OCI-LY1 (cell line): ENCODE measurements around the gene CATSPERB.
"Not testable (repeated sequence)": the region's sequence is repeated elsewhere in the genome, so short reads cannot be mapped to it uniquely, and the experiment has no call there.

ENCODE experiments used
- H2AFZ ChIP-seq: fragments of 200-600 bp; sonication (generic), shearing (Covaris generic); 2 replicates; pipeline ENCODE4 v1.6.0; 2014; ENCODE audit warnings: antibody characterized with exemption, mild to moderate bottlenecking, low read length
- H3F3A ChIP-seq: fragments of 200-600 bp; sonication (generic), shearing (Covaris generic); 2 replicates; pipeline ENCODE4 v1.6.0; 2014; ENCODE audit warnings: mild to moderate bottlenecking, antibody characterized with exemption, low read length, moderate library complexity; ENCODE audit not compliant: insufficient read depth
- H3K27ac ChIP-seq: fragments of 200-600 bp; sonication (generic); 2 replicates; pipeline ENCODE4 v1.5.1; 2014; ENCODE audit warnings: low read length, mixed run types, mild to moderate bottlenecking, low read depth; ENCODE audit not compliant: poor library complexity, severe bottlenecking
- H3K27me3 ChIP-seq: fragments of 200-600 bp; sonication (generic); 2 replicates; pipeline ENCODE4 v1.6.0; 2014; ENCODE audit warnings: antibody characterized with exemption, mild to moderate bottlenecking, low read length, moderate library complexity; ENCODE audit not compliant: insufficient read depth
- H3K36me3 ChIP-seq: fragments of 200-600 bp; sonication (generic); 2 replicates; pipeline ENCODE4 v1.6.1; 2014; ENCODE audit warnings: mild to moderate bottlenecking, antibody characterized with exemption, low read length, moderate library complexity, mixed read lengths; ENCODE audit not compliant: insufficient read depth
- H3K4me1 ChIP-seq: fragments of 200-600 bp; sonication (generic); 2 replicates; pipeline ENCODE4 v1.5.1; 2014; ENCODE audit warnings: mild to moderate bottlenecking, low read length, moderate library complexity; ENCODE audit not compliant: insufficient read depth, severe bottlenecking
- H3K4me2 ChIP-seq: fragments of 200-600 bp; sonication (generic), shearing (Covaris generic); 2 replicates; pipeline ENCODE4 v1.6.1; 2014; ENCODE audit warnings: low read length
- H3K4me3 ChIP-seq: fragments of 200-600 bp; sonication (generic); 2 replicates; pipeline ENCODE4 v1.5.1; 2014; ENCODE audit warnings: low read length, low read depth, mild to moderate bottlenecking, mixed read lengths; ENCODE audit not compliant: poor library complexity, severe bottlenecking
- H3K79me2 ChIP-seq: fragments of 200-600 bp; shearing (Covaris generic); 2 replicates; pipeline ENCODE4 v1.6.1; 2016; ENCODE audit warnings: mixed run types, low read length, mixed read lengths; ENCODE audit not compliant: insufficient read depth
- H3K9ac ChIP-seq: fragments of 200-600 bp; sonication (generic), shearing (Covaris generic); 2 replicates; pipeline ENCODE4 v1.6.1; 2014; ENCODE audit warnings: mild to moderate bottlenecking, low read length, mixed read lengths
- H3K9me2 ChIP-seq: fragments of 200-600 bp; sonication (generic), shearing (Covaris generic); 2 replicates; pipeline ENCODE4 v1.6.1; 2014; ENCODE audit warnings: low read depth, mild to moderate bottlenecking, low read length, mixed read lengths
- H3K9me3 ChIP-seq: fragments of 200-600 bp; shearing (Covaris generic); 2 replicates; pipeline ENCODE4 v1.6.1; 2014; ENCODE audit warnings: low read length, mixed read lengths
- H4K20me1 ChIP-seq: fragments of 200-600 bp; sonication (generic), shearing (Covaris generic); 2 replicates; pipeline ENCODE4 v1.6.0; 2016; ENCODE audit warnings: mild to moderate bottlenecking, low read length; ENCODE audit not compliant: insufficient read depth
- CTCF ChIP-seq: fragments of 200-600 bp; sonication (generic), shearing (Covaris generic); IDR thresholded peaks from 2 replicates; pipeline ENCODE4 v1.5.1; 2017; ENCODE audit warnings: mild to moderate bottlenecking, antibody characterized with exemption, low read length, moderate library complexity, mixed read lengths
- EZH2 ChIP-seq: fragments of 200-600 bp; sonication (generic), shearing (Covaris generic); IDR thresholded peaks from 2 replicates; pipeline ENCODE4 v1.8.0; 2017; ENCODE audit warnings: borderline replicate concordance, mixed run types, mild to moderate bottlenecking, antibody characterized with exemption, low read length, moderate library complexity, mixed read lengths

The CATSPERB gene

GRCh38 chr14:91609161-91609560 lies 122.7 kb downstream of the CATSPERB start:
- Histone ChIP-seq H3K36me3 (no peaks in the 10 kb centered on the region), H3K4me3 (no peak overlapping the region), H2AFZ (no peak overlapping the region), H3K27ac (no peak overlapping the region), H3F3A (no peaks in the 10 kb centered on the region), H3K9me2 (no peaks in the 10 kb centered on the region), H3K9me3 (no peaks in the 10 kb centered on the region), H4K20me1 (no peaks in the 10 kb centered on the region), H3K9ac (no peak overlapping the region), H3K4me2 (no peak overlapping the region), H3K4me1 (peaks cover 2% of the 10 kb centered on the region), H3K27me3 (no peaks in the 10 kb centered on the region), H3K79me2 (no peaks in the 10 kb centered on the region)
- TF ChIP-seq EZH2 (no peak), CTCF (no peak)

GRCh38 chr14:91607322-91608047 lies 124.4 kb downstream of the CATSPERB start:
- Histone ChIP-seq H3K4me3 (no peak overlapping the region), H2AFZ (no peak overlapping the region), H3K36me3 (no peaks in the 10 kb centered on the region), H3K9me3 (no peaks in the 10 kb centered on the region), H3K27me3 (no peaks in the 10 kb centered on the region), H3K4me1 (no peaks in the 10 kb centered on the region), H3K9ac (no peak overlapping the region), H3K4me2 (no peak overlapping the region), H3K9me2 (no peaks in the 10 kb centered on the region), H3K79me2 (no peaks in the 10 kb centered on the region), H3K27ac (no peak overlapping the region), H3F3A (no peaks in the 10 kb centered on the region), H4K20me1 (no peaks in the 10 kb centered on the region)
- TF ChIP-seq CTCF (no peak), EZH2 (no peak)

GRCh38 chr14:91606851-91607250 lies 125.0 kb downstream of the CATSPERB start:
- TF ChIP-seq EZH2 (no peak), CTCF (no peak)
- no peak overlapping the region for H3K9ac ChIP-seq
- H3F3A ChIP-seq = no peaks in the 10 kb centered on the region

GRCh38 chr14:91604611-91605010 lies 127.3 kb downstream of the CATSPERB start:
- H3K4me2 ChIP-seq, H3K9me3 ChIP-seq, H3K4me1 ChIP-seq, H3K36me3 ChIP-seq, H4K20me1 ChIP-seq, H3K79me2 ChIP-seq, H3K27ac ChIP-seq, H3K9me2 ChIP-seq, H3K9ac ChIP-seq, H3K27me3 ChIP-seq, H3F3A ChIP-seq, H3K4me3 ChIP-seq, H2AFZ ChIP-seq: not testable (repeated sequence)

More at GRCh38 chr14:91606851-91607250, 125.0 kb downstream of the CATSPERB start:
- Histone ChIP-seq H3K36me3 (no peaks in the 10 kb centered on the region), H4K20me1 (no peaks in the 10 kb centered on the region), H3K27me3 (no peaks in the 10 kb centered on the region), H3K9me2 (no peaks in the 10 kb centered on the region), H3K27ac (no peak overlapping the region), H2AFZ (no peak overlapping the region), H3K4me2 (no peak overlapping the region), H3K4me3 (no peak overlapping the region), H3K4me1 (no peaks in the 10 kb centered on the region), H3K9me3 (no peaks in the 10 kb centered on the region), H3K79me2 (no peaks in the 10 kb centered on the region)
